ENCODE measurements around the gene ACVR1C. TPM values are rescaled to one million over a fixed set of nuclear protein-coding genes. Genes with fewer than 3 reads are reported as not detected.

The ACVR1C gene
- 100 to 1,000 TPM in 1 of 4 donors, 10 to 100 TPM in 3; 47.1 to 120 (median 57.1) TPM for total RNA-seq

GRCh38 chr2:157628477-157629415, at the start of gene ACVR1C:
Gene ACVR1C, minus strand, starts transcription at chr2:157628864. Its CDS starts 220 bp downstream, at chr2:157628644.
- no peak for TF ChIP-seq CTCF (IDR thresholded peaks at IDR 0.05; ENCODE audit: low read depth)

- no peak for TF ChIP-seq CTCF (IDR thresholded peaks at IDR 0.05; ENCODE audit: low read depth)
Measured at GRCh38 chr2:157677941-157678340, 49.3 kb upstream of the ACVR1C start.

GRCh38 chr2:157672129-157672528, 43.5 kb upstream of the ACVR1C start:
- no peak for TF ChIP-seq CTCF (IDR thresholded peaks at IDR 0.05; ENCODE audit: low read depth)

- TF ChIP-seq CTCF (IDR thresholded peaks at IDR 0.05; ENCODE audit: low read depth), result no peak
Measured at GRCh38 chr2:157662401-157662800, 33.7 kb upstream of the ACVR1C start.

GRCh38 chr2:157661776-157662175, 33.1 kb upstream of the ACVR1C start:
- no peak for TF ChIP-seq CTCF (IDR thresholded peaks at IDR 0.05; ENCODE audit: low read depth)

- TF ChIP-seq CTCF (IDR thresholded peaks at IDR 0.05; ENCODE audit: low read depth), result no peak
Measured at GRCh38 chr2:157657858-157658257, 29.2 kb upstream of the ACVR1C start.

GRCh38 chr2:157657101-157657500, 28.4 kb upstream of the ACVR1C start:
- TF ChIP-seq CTCF (IDR thresholded peaks at IDR 0.05; ENCODE audit: low read depth), result no peak

All from subcutaneous adipose tissue (tissue), 4 donors.